PC-3 (cell line): ENCODE measurements around the gene C9orf50. TPM values are rescaled to one million over a fixed set of nuclear protein-coding genes. Genes with fewer than 3 reads are reported as not detected.

Source experiments
- ATAC-seq: fragments of 200-7000 bp; cut with Tn5 transposase; 2 replicates; pipeline ENCODE4 v1.9.1; 2020; ENCODE audit warnings: mild to moderate bottlenecking, moderate library complexity
- BruUV-seq: library from RNA; stranded (reverse); fragments of 400-500 nt; replicated peaks from 2 replicates; lab custom pipeline; 2021; lab: Mats Ljungman, UMichigan
- CTCF ChIA-PET: fragments of 300-600 bp; sonication (Branson Sonifier 250); formaldehyde crosslinking; loops from one replicate; lab custom pipeline; 2022; ENCODE audit warnings: antibody characterized with exemption; lab: Charles Lee
- POLR2A ChIA-PET: fragments of 300-600 bp; sonication (Branson Sonifier 250); formaldehyde crosslinking; loops from one replicate; lab custom pipeline; 2022; ENCODE audit warnings: antibody characterized with exemption; ENCODE audit not compliant: unreplicated experiment; lab: Charles Lee
- DNase-seq: peaks from one replicate; pipeline ENCODE4 v3.0.0-alpha.2; 2015
- H2AFZ ChIP-seq: fragments of 300-600 bp; sonication (generic); 2 replicates; pipeline ENCODE4 v1.6.0; 2016; ENCODE audit warnings: antibody characterized with exemption, low read length
- H3F3A ChIP-seq: fragments of 300-600 bp; sonication (generic); one replicate; pipeline ENCODE4 v1.6.0; 2017; ENCODE audit warnings: antibody characterized with exemption, low read length, control low read depth, mild to moderate bottlenecking; ENCODE audit not compliant: unreplicated experiment
- H3K27ac ChIP-seq: fragments of 300-600 bp; sonication (generic); 2 replicates; pipeline ENCODE4 v1.5.1; 2016; ENCODE audit warnings: mild to moderate bottlenecking, low read length
- H3K27me3 ChIP-seq: fragments of 300-600 bp; sonication (generic); 2 replicates; pipeline ENCODE4 v1.6.1; 2016; ENCODE audit warnings: low read length, mixed read lengths
- H3K36me3 ChIP-seq: fragments of 300-600 bp; sonication (generic); 2 replicates; pipeline ENCODE4 v1.6.1; 2016; ENCODE audit warnings: low read depth, mixed run types, low read length, mixed read lengths
- H3K4me1 ChIP-seq: fragments of 300-600 bp; sonication (generic); 2 replicates; pipeline ENCODE4 v1.5.1; 2016; ENCODE audit warnings: low read length; ENCODE audit not compliant: insufficient read depth
- H3K4me2 ChIP-seq: fragments of 300-600 bp; sonication (generic); 2 replicates; pipeline ENCODE4 v1.6.0; 2016; ENCODE audit warnings: low read length
- H3K4me3 ChIP-seq: fragments of 300-600 bp; sonication (generic); 2 replicates; pipeline ENCODE4 v1.5.1; 2016; ENCODE audit warnings: mild to moderate bottlenecking, low read length, mixed read lengths
- H3K79me2 ChIP-seq: fragments of 300-600 bp; sonication (generic); 2 replicates; pipeline ENCODE4 v1.6.1; 2017; ENCODE audit warnings: low read length, mixed read lengths
- H3K9ac ChIP-seq: fragments of 300-600 bp; sonication (generic); 2 replicates; pipeline ENCODE4 v1.6.0; 2016; ENCODE audit warnings: mild to moderate bottlenecking, low read length
- H3K9me2 ChIP-seq: fragments of 300-600 bp; sonication (generic); replicated peaks from 2 replicates; pipeline ENCODE4 v1.6.1; 2016; ENCODE audit warnings: mixed run types, low read length, mixed read lengths
- H3K9me3 ChIP-seq: fragments of 300-600 bp; sonication (generic); 2 replicates; pipeline ENCODE4 v1.6.1; 2016; ENCODE audit warnings: low read length, mixed read lengths
- H4K20me1 ChIP-seq: fragments of 300-600 bp; sonication (generic); 2 replicates; pipeline ENCODE4 v1.6.1; 2016; ENCODE audit warnings: low read length, mixed read lengths
- CTCF ChIP-seq: fragments of 300-600 bp; sonication (generic); conservative IDR thresholded peaks from 2 replicates; pipeline ENCODE4 v1.5.1; 2017; ENCODE audit warnings: antibody characterized with exemption, low read depth, mild to moderate bottlenecking, low read length
- EZH2 ChIP-seq: fragments of 300-600 bp; sonication (generic); IDR thresholded peaks from one replicate; pipeline ENCODE4 v1.6.1; 2017; ENCODE audit warnings: antibody characterized with exemption, mild to moderate bottlenecking, low read length; ENCODE audit not compliant: unreplicated experiment
- EZH2phosphoT487 ChIP-seq: fragments of 300-600 bp; sonication (generic); IDR thresholded peaks from 2 replicates; pipeline ENCODE4 v1.6.1; 2018; ENCODE audit warnings: mild to moderate bottlenecking, antibody characterized with exemption, low read length, borderline replicate concordance
- intact Hi-C: fragments of 100-400 bp; cut with micrococcal nuclease; formaldehyde crosslinking; loops from 2 replicates; pipeline ENCODE4 v1.9.0; 2023
- total RNA-seq: library from RNA; depleted of rRNA; stranded (reverse); fragments of >200 nt; gene quantifications from 2 replicates; pipeline ENCODE4 v1.2.3, GENCODE V29; 2014

C9orf50 gene
- total RNA-seq, 1 experiment from 2014 or later: not detected

- H3K36me3 ChIP-seq: no peaks in the 10 kb centered on the region
- intact Hi-C loops: loop anchor here (2.0 kb wide), 1 partner anchor 83 kb away; no protein-coding TSS in a partner anchor
- ChIA-PET CTCF (no interaction called here), POLR2A (no interaction called here)
- no peaks in the 10 kb centered on the region for H3K9me2 ChIP-seq
- H3K9ac ChIP-seq: no peak overlapping the region
- DNase-seq: no peak
- H4K20me1 ChIP-seq: no peaks in the 10 kb centered on the region
- no peak overlapping the region for H3K27ac ChIP-seq
- no peak overlapping the region for H3K4me2 ChIP-seq
- H3K27me3 ChIP-seq: no peaks in the 10 kb centered on the region
- H3F3A ChIP-seq: no peaks in the 10 kb centered on the region
- no TSS peak for BruUV-seq
- H3K4me1 ChIP-seq: peaks cover 3% of the 10 kb centered on the region; the same call in 1 of the 2 replicates
- no peak overlapping the region for H3K4me3 ChIP-seq
- TF ChIP-seq CTCF: no peak
- no peak for TF ChIP-seq EZH2
- no peak for TF ChIP-seq EZH2phosphoT487
- no peaks in the 10 kb centered on the region for H3K9me3 ChIP-seq
- H3K79me2 ChIP-seq: peaks cover 25% of the 10 kb centered on the region
- no peak overlapping the region for H2AFZ ChIP-seq
- ATAC-seq: no peak
Measured at GRCh38 chr9:129643706-129644105, 22.8 kb upstream of the C9orf50 start.

- peaks cover 3% of the 10 kb centered on the region; the same call in 1 of the 2 replicates for H3K4me1 ChIP-seq
- peak; percentile 97 for ATAC-seq
- CTCF ChIA-PET: interaction anchor here (0.7 kb wide), 1 partner anchor 61 kb away, joined by 3 read pairs; no protein-coding TSS in a partner anchor
- H3K27me3 ChIP-seq: no peaks in the 10 kb centered on the region
- peak; percentile 91 for DNase-seq
- intact Hi-C loops: loop anchor here (1.0 to 2.0 kb wide), 2 partner anchors 45 to 85 kb away; no protein-coding TSS in a partner anchor
- H3K27ac ChIP-seq: no peak within 1 kb of the TSS
- peak within 1 kb of the TSS; percentile 97 for H3K4me3 ChIP-seq
- H3K36me3 ChIP-seq: no peaks in the 10 kb centered on the region
- POLR2A ChIA-PET: no interaction called here
- no TSS peak for BruUV-seq
- H3K9ac ChIP-seq: peak within 1 kb of the TSS; percentile 89
- H3F3A ChIP-seq: no peaks in the 10 kb centered on the region
- H3K9me2 ChIP-seq: no peaks in the 10 kb centered on the region
- TF ChIP-seq EZH2phosphoT487 (no peak), CTCF (peak; percentile 91)
- H2AFZ ChIP-seq: peak within 1 kb of the TSS; percentile 92
- peak within 1 kb of the TSS; percentile 97 for H3K4me2 ChIP-seq
- H4K20me1 ChIP-seq: no peaks in the 10 kb centered on the region
- H3K79me2 ChIP-seq: peaks cover 25% of the 10 kb centered on the region
- H3K9me3 ChIP-seq: no peaks in the 10 kb centered on the region
Measured at GRCh38 chr9:129641750-129642585, 21.1 kb upstream of the C9orf50 start, which contains the start of gene ASB6. TSS of gene ASB6 (minus strand) at chr9:129642151. CDS start at chr9:129641999, 152 bp downstream.
